Endometrium (tissue), 2 donors: ENCODE data around the gene ADAMTS8.

Experiments
- FAIRE-seq: peaks from 2 replicates; lab custom pipeline; 2012; peaks lifted over from hg19 to GRCh38; lab: Jason Lieb, UNC
- donor health status: control.
- donor health status: control.

Gene ADAMTS8, protein sequence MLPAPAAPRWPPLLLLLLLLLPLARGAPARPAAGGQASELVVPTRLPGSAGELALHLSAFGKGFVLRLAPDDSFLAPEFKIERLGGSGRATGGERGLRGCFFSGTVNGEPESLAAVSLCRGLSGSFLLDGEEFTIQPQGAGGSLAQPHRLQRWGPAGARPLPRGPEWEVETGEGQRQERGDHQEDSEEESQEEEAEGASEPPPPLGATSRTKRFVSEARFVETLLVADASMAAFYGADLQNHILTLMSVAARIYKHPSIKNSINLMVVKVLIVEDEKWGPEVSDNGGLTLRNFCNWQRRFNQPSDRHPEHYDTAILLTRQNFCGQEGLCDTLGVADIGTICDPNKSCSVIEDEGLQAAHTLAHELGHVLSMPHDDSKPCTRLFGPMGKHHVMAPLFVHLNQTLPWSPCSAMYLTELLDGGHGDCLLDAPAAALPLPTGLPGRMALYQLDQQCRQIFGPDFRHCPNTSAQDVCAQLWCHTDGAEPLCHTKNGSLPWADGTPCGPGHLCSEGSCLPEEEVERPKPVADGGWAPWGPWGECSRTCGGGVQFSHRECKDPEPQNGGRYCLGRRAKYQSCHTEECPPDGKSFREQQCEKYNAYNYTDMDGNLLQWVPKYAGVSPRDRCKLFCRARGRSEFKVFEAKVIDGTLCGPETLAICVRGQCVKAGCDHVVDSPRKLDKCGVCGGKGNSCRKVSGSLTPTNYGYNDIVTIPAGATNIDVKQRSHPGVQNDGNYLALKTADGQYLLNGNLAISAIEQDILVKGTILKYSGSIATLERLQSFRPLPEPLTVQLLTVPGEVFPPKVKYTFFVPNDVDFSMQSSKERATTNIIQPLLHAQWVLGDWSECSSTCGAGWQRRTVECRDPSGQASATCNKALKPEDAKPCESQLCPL

GRCh38 chr11:130428316-130429119 is at the start of gene ADAMTS8:
Gene ADAMTS8, minus strand, starts transcription at chr11:130428609. Its CDS starts 323 bp downstream, at chr11:130428286.
- no peak for FAIRE-seq

DNA sequence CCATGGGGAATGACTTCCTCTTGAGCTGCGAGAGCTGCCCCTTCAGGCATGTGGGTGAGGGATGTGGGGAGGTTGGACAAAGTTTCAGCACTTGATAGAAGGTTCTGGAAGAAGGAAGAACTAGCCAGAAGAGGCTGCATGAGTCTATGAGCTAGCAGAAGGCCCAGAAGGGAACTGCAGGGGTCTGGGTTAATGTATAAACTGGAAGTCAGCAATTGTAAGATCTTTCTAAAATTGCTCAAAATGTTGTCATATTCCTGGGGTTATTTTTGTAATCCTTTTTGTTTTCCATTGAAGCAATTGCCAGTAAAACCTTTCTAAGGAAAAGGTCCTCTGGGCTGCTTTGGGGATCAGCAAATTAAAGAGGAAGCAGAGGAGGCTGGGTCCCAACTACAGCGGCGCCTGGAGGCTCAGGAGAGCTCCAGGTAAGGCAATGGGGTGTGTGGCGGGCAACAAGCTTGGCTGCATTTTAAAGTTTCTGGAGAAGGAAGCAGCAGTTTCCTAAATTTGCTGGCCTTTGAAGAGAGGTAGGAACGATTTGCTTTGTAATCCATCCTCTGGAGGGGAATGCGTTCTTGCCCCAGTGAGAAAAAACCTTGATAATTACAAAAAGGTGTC is 49.3 kb upstream of the ADAMTS8 start:
- no peak for FAIRE-seq

DNA sequence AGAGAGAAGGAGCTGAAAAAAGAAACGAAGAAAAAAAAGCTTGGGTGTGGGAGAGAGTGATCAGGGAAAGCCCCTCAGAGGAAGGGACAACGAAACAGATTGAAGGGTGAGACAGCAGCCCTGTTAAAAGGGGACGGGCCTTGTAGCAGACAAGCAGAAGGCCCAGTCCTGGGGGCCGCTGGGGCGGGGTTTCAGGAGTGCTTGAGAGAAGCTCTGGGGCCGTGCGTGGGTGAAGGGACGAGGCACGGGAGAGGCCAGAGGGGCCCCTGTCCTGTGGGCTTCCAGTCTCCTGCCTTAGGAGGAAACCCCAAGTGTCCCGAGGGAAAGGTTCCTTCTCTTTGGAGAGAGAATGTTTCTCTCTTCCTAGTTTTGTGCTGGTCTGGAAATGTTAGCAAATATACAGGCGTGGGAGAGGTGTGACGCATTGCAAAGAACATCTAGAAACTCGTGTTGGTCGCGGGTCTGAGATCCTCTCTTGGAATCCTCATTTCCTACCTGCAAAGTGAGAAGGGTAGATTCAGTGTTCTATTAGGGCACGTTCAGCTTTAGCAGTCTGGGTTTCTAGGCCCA is 48.6 kb upstream of the ADAMTS8 start:
- FAIRE-seq: no peak

- FAIRE-seq: no peak
Observed at GRCh38 chr11:130476200-130476921, 48.0 kb upstream of the ADAMTS8 start.

DNA sequence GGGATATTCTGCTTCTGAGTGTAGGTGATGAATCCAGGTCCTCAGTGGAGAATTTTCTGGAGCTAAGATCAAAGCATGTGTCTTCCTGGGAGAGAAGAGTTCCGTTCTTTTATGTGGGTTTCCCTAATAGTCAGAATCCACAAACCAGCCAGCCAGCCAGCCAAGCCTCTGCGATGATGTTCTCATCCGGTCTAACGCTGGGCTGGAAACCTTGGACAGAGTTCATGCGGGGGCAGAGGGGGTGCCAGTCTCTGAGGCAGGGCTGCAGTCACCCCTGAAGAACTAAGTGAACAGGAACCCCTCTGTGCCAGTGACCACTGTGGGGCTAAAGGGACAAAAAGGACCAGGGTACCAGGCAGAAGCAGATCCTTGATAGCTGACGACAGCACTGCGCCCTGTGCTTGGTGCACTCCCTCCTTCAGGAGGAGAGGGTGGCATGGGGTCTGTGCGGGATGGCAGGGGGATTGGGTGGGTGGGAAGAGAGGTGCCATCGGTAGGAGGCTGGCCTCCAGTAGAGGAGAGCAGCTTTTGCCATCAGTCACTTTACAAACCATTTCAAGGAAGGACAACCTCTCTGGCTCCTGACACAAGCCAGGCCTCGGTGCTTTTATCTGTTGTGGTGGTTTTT is 47.1 kb upstream of the ADAMTS8 start:
- FAIRE-seq: no peak

DNA sequence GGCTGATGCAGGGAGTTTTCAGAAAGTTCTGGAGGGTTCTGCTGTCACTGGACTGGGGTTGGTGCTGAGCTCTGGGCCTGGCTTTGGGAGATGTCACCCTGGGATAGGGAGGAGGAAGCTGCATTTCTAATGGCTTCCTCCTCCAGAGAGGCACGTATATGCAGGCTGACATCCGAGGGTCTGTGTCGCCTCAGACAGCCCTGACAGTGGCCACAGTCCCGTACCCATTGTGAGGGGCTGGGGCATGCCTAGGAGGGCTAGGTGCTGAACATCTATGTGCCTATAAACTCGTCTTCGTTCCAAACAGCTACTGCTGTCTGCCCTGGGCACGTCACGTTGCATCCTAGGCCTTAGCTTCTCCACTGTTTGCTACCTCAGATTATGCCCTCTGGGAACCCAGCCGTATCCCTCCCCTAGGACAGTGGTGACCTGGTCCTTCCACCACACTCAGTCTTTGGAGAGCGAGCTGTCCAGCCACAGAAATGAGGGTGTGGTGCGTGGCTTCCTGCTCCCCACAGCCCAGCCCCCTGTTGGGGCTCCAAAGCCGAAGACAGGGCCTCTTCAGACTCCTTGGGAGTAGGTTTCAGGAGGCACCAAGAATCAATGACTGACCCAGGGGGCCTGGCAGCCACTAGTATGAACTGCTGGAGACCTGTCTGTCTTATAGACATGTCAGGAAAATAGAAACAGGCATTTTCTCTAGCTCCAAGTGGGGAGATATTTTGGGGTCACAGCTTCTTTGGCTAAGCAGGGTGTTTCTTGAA is 46.4 kb upstream of the ADAMTS8 start:
- FAIRE-seq: no peak

GRCh38 chr11:130473795-130474377 is 45.5 kb upstream of the ADAMTS8 start:
- no peak for FAIRE-seq

GRCh38 chr11:130473056-130473794 is 44.8 kb upstream of the ADAMTS8 start:
- FAIRE-seq: no peak

DNA sequence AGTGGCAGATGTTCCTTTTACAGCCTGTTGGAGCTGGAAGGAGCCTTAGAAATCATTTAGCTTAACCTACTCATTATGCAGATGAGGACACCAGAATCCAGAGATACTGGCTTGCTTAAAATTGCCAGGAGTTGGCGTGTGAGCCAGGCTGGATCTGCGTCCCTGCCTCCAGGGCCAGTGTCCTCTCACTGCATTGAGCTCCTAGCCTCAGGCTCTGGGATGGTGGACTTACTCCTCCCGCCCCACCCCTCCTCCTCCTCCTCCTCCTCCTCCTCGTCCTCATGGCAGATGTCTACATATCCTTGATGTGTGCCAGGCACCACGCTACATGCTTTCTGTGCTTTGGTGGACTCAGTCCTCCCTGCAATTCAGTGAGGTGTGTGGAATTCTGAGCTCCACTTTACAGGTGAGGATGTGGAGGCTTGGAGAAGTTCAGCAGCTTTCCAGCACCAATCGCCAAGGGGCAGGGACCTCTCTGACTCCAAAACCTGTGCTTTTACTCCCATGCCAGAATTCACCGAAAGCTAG is 44.1 kb upstream of the ADAMTS8 start:
- FAIRE-seq: no peak

- FAIRE-seq: no peak
Observed at GRCh38 chr11:130471731-130472433, 43.5 kb upstream of the ADAMTS8 start.

DNA sequence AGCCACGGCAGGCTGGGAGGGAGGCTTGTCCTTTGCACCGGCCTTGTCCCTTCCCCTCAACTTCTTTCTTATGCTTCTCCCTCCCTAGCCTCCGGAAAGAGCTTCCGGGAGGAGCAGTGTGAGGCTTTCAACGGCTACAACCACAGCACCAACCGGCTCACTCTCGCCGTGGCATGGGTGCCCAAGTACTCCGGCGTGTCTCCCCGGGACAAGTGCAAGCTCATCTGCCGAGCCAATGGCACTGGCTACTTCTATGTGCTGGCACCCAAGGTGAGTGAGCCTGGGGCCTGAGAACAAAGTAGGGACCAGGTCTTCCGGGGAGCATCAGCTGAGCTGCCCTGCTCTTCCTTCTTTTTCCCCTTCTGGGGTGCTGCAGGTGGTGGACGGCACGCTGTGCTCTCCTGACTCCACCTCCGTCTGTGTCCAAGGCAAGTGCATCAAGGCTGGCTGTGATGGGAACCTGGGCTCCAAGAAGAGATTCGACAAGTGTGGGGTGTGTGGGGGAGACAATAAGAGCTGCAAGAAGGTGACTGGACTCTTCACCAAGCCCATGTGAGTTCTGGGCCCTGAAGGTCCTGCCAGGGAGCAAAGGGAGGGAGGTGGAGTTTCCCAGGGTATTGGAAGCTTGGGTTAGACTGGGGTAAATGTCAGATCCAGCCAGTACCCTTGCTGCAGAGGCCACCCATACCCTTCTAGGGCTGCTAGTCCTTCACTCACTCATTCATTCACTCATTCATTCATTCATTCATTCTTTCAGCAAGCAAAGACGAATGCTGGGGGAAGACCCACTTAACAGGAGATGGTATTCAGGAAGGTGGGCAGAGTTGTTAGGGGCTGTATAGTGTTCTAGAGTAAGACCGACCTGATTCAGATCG is 42.7 kb upstream of the ADAMTS8 start:
- no peak for FAIRE-seq

DNA sequence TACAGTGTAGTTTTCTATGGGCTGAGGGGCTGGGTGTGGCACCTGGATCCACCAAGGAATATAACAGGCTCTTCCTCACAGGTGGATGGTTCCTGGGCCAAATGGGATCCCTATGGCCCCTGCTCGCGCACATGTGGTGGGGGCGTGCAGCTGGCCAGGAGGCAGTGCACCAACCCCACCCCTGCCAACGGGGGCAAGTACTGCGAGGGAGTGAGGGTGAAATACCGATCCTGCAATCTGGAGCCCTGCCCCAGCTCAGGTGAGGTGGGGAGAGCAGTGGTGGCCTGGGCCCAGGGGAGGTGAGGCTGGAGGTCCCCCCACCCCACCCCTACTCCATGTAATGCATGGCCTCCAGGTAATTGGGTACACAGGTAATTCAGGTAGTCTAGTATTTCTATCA is 40.8 kb upstream of the ADAMTS8 start:
- no peak for FAIRE-seq

GRCh38 chr11:130467116-130467900 is 38.9 kb upstream of the ADAMTS8 start:
- no peak for FAIRE-seq

DNA sequence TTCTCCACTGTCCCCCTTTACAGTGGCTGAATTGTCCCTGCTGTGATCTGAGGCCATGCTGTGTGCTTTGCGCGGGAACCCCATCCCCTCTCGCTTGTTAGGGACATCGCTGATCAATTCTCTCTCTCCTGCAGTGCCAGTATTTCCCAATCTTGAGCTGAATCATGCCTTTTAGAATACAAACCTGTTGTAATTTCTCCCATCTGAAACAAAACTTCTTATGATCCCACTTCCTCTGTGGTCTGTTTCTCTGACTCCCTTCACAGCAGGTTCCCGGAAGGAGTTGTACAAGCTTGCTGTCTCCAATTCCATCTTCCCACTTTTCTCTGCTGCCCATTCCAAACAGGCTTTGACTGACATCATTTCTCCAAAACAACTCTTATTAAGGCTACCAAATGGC is 36.9 kb upstream of the ADAMTS8 start:
- FAIRE-seq: no peak

DNA sequence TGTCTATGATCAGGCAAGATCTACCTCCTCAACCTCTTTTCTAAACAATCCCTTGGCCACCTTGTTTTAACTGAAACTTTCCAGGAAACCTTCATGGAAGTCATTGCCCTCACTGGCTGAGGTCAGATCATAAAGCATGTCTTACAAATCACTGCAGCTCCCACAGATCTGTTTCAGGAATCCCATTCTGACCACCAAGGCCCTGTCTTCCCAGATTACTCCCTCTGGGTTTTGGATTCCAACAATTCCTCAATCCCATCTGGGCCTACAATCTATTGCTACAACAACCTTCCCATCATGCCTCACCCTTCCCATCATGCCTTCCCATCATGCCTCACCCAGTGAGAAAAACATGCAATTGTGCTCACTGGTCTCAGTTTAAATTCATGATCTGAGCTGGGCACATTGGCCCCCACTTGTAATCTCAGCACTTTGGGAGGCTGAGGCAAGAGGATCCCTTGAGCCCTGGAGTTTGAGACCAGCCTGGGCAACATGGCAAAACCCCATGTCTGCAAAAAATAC is 35.9 kb upstream of the ADAMTS8 start:
- no peak for FAIRE-seq
